ENCODE measurements around the gene ASH1L. TPM values are rescaled to one million over a fixed set of nuclear protein-coding genes. Genes with fewer than 3 reads are reported as not detected.

Gene ASH1L
- total and polyA plus RNA-seq, 9 of the 15 experiments (the other 6 are each of a cell fraction or from before 2014, with no cell fraction given) = 2.0 to 23.3 (median 14.6) TPM

GRCh38 chr1:155609515-155610256, 47.1 kb upstream of the ASH1L start, which contains the start of gene MSTO1 (continued):
- peak; percentile 90 for TF ChIP-seq MGA (IDR thresholded peaks at IDR 0.05)
- no peak for TF ChIP-seq ZSCAN32 (CRISPR knock-in tag; IDR thresholded peaks at IDR 0.05)
- TF ChIP-seq MTA3 (IDR thresholded peaks at IDR 0.05; ENCODE audit: borderline replicate concordance) = peak; percentile 70
- no peak; the same call in 1 of the 2 replicates for TF ChIP-seq LCOR (CRISPR knock-in tag; IDR thresholded peaks at IDR 0.05)
- TF ChIP-seq TEAD2 (tag; IDR thresholded peaks at IDR 0.05) = no peak
- TF ChIP-seq PATZ1 (CRISPR knock-in tag; IDR thresholded peaks at IDR 0.05; ENCODE audit: borderline replicate concordance) = no peak
- TF ChIP-seq ETS1 (conservative IDR thresholded peaks at IDR 0.05; ENCODE audit: control insufficient read depth, low read depth, low read length) = no peak; the same call in 1 of the 2 replicates
- TF ChIP-seq HIVEP1 (CRISPR knock-in tag; IDR thresholded peaks at IDR 0.05) = no peak
- TF ChIP-seq OTX1 (CRISPR knock-in tag; IDR thresholded peaks at IDR 0.05) = no peak
